Stimulated activated CD4-positive, alpha-beta T cell treated with anti-CD3 and anti-CD28 coated beads, Interleukin-4, amount 100 ng/mL, for 48 hours (primary cell): ENCODE measurements around the gene SLC25A22.

Experiments used
- DNase-seq, 2 donors: peaks; one replicate each; pipeline ENCODE4 v3.0.0-alpha.2; 2020; ENCODE audit warnings: low read depth in 2 of 2

Gene SLC25A22

GRCh38 chr11:823441-824291, 25.6 kb upstream of the SLC25A22 start:
- DNase-seq, result no peak

GRCh38 chr11:821512-822371, 23.7 kb upstream of the SLC25A22 start:
- no peak for DNase-seq

GRCh38 chr11:820655-821511, 22.8 kb upstream of the SLC25A22 start:
- DNase-seq, result no peak

- peak; percentile 88 to 93 for DNase-seq
Observed at GRCh38 chr11:819943-820649, 22.0 kb upstream of the SLC25A22 start.

- peak; percentile 87 to 89 for DNase-seq
Observed at GRCh38 chr11:819129-819931, 21.2 kb upstream of the SLC25A22 start.

- no peak for DNase-seq
Observed at GRCh38 chr11:818396-819128, 20.5 kb upstream of the SLC25A22 start, which contains the start of gene PNPLA2. Gene PNPLA2, plus strand, starts transcription at chr11:818914. Its CDS starts 805 bp downstream, at chr11:819719.

- no peak for DNase-seq
Observed at GRCh38 chr11:816433-816779, 18.3 kb upstream of the SLC25A22 start.

- DNase-seq, result no peak
Observed at GRCh38 chr11:815675-816432, 17.8 kb upstream of the SLC25A22 start.

- DNase-seq, result no peak
Observed at GRCh38 chr11:813456-814096, 15.5 kb upstream of the SLC25A22 start.

- DNase-seq, result no peak
Observed at GRCh38 chr11:813072-813455, 15.0 kb upstream of the SLC25A22 start.

GRCh38 chr11:812390-812789, 14.3 kb upstream of the SLC25A22 start:
- DNase-seq, result no peak

GRCh38 chr11:811446-812245, 13.6 kb upstream of the SLC25A22 start:
- no peak for DNase-seq

- DNase-seq, result no peak
Observed at GRCh38 chr11:810040-810567, 12.0 kb upstream of the SLC25A22 start.

- DNase-seq, result peak; percentile 97 to 98
Observed at GRCh38 chr11:809287-810039, 11.4 kb upstream of the SLC25A22 start, which contains the start of gene RPLP2. Gene RPLP2, plus strand, starts transcription at chr11:809967. Its CDS starts 268 bp downstream, at chr11:810235.

GRCh38 chr11:808427-809286, 10.6 kb upstream of the SLC25A22 start:
- DNase-seq, result no peak

GRCh38 chr11:804599-804964, 6.5 kb upstream of the SLC25A22 start:
- no peak for DNase-seq
